GM12891 (cell line): Measurements from ENCODE around the gene GNAO1.

Experiments
- PAX5 ChIP-seq: IDR thresholded peaks from 2 replicates; pipeline ENCODE4 v1.6.1; 2011; ENCODE audit warnings: low read length, moderate library complexity, mild to moderate bottlenecking; ENCODE audit not compliant: insufficient read depth, severe bottlenecking
- POLR2A ChIP-seq: IDR thresholded peaks from 2 replicates; pipeline ENCODE4 v1.6.1; 2011; ENCODE audit warnings: low read depth, low read length, control low read depth
- POLR2AphosphoS5 ChIP-seq: IDR thresholded peaks from 2 replicates; pipeline ENCODE4 v1.6.1; 2011; ENCODE audit warnings: low read depth, low read length, control low read depth
- SPI1 ChIP-seq: IDR thresholded peaks from 2 replicates; pipeline ENCODE4 v1.6.1; 2011; ENCODE audit warnings: low read depth, low read length, control low read depth

GRCh38 chr16:56192635-56192945 is 1.3 kb downstream of the GNAO1 start:
- TF ChIP-seq POLR2AphosphoS5 = no peak
- TF ChIP-seq POLR2A = no peak
- TF ChIP-seq PAX5 = no peak
- no peak for TF ChIP-seq SPI1
